Left colon (tissue), 2 donors: Measurements from ENCODE around the gene WDR1. TPM values are rescaled to one million over a fixed set of nuclear protein-coding genes. Genes with fewer than 3 reads are reported as not detected.

Experiments used
- ATAC-seq: fragments of 200-7000 bp; cut with Tn5 transposase; one replicate; pipeline ENCODE4 v1.9.1; 2020; ENCODE audit warnings: mild to moderate bottlenecking, moderate library complexity
- DNase-seq, 2 donors: peaks; one replicate each; pipeline ENCODE4 v3.0.0-alpha.2; 2020
- intact Hi-C, 2 donors: fragments of 100-400 bp; cut with DNase I in 1 of 2; cut with micrococcal nuclease in 1 of 2; formaldehyde crosslinking; loops; one replicate each; pipeline versions ENCODE4 v1.11.2 to v1.14.0; 2022; cut with DNase I, micrococcal nuclease
- total RNA-seq, 2 donors: library from RNA; stranded (reverse); fragmentation: NEBNext Ultra II Directional; extraction: Animal tissue kit (Norgen Biotek cat#: 25700); gene quantifications; one replicate each; pipeline ENCODE4 v1.2.1, GENCODE V29; 2021
- donor health status: DM: no; HTN: no; CAD: no.
- donor health status: DM: yes; HTN: yes; CAD: no.

The WDR1 gene
- total RNA-seq, 2 donors from 2014 or later = 448 to 457 TPM

GRCh38 chr4:10104211-10104990 lies 12.2 kb downstream of the WDR1 start:
- DNase-seq = no peak
- intact Hi-C loops = no loop called here
- no peak for ATAC-seq

- intact Hi-C loops = no loop called here
- ATAC-seq (no peak), DNase-seq (no peak)
Measured at GRCh38 chr4:10102474-10103332, 13.9 kb downstream of the WDR1 start.

- peak in 1 of 2 donors; percentile 64 for DNase-seq
- intact Hi-C loops = no loop called here
Measured at GRCh38 chr4:10101671-10102473, 14.7 kb downstream of the WDR1 start.

GRCh38 chr4:10100734-10101216 lies 15.8 kb downstream of the WDR1 start:
- intact Hi-C loops = no loop called here
- ATAC-seq (peak; percentile 15), DNase-seq (peak in 1 of 2 donors; percentile 50)

More at GRCh38 chr4:10101671-10102473, 14.7 kb downstream of the WDR1 start:
- no peak for ATAC-seq

GRCh38 chr4:10099499-10100325 lies 16.9 kb downstream of the WDR1 start:
- DNase-seq (no peak), ATAC-seq (no peak)
- intact Hi-C loops = no loop called here

- intact Hi-C loops = no loop called here
- DNase-seq (no peak), ATAC-seq (no peak)
Measured at GRCh38 chr4:10098780-10099160, 17.8 kb downstream of the WDR1 start.

GRCh38 chr4:10097906-10098779 lies 18.5 kb downstream of the WDR1 start:
- ATAC-seq = no peak
- intact Hi-C loops = no loop called here
- no peak for DNase-seq

- ATAC-seq = no peak
- intact Hi-C loops = no loop called here
- DNase-seq = no peak
Measured at GRCh38 chr4:10096978-10097335, 19.6 kb downstream of the WDR1 start.

GRCh38 chr4:10096201-10096977 lies 20.2 kb downstream of the WDR1 start:
- intact Hi-C loops = no loop called here
- DNase-seq = peak; percentile 63 to 74
- ATAC-seq = peak; percentile 45

GRCh38 chr4:10095296-10095991 lies 21.2 kb downstream of the WDR1 start:
- intact Hi-C loops = no loop called here
- DNase-seq (no peak), ATAC-seq (no peak)

GRCh38 chr4:10094841-10095240 lies 21.8 kb downstream of the WDR1 start:
- intact Hi-C loops = no loop called here
- no peak for ATAC-seq
- DNase-seq = no peak

- ATAC-seq (no peak), DNase-seq (no peak)
- intact Hi-C loops = no loop called here
Measured at GRCh38 chr4:10093801-10094552, 22.6 kb downstream of the WDR1 start.

GRCh38 chr4:10093271-10093621 lies 23.4 kb downstream of the WDR1 start:
- intact Hi-C loops = no loop called here
- ATAC-seq = no peak

GRCh38 chr4:10092481-10093270 lies 23.9 kb downstream of the WDR1 start:
- ATAC-seq (peak; percentile 26), DNase-seq (no peak)
- intact Hi-C loops = no loop called here

More at GRCh38 chr4:10093271-10093621, 23.4 kb downstream of the WDR1 start:
- DNase-seq = no peak
